GM12892 (cell line): ENCODE data around the gene KLF4. TPM values are rescaled to one million over a fixed set of nuclear protein-coding genes. Genes with fewer than 3 reads are reported as not detected.
"Not testable (repeated sequence)": the region's sequence is repeated elsewhere in the genome, so short reads cannot be mapped to it uniquely, and the experiment has no call there.

Source experiments
- DNase-seq: peaks from one replicate; pipeline ENCODE4 v3.0.0; 2011; ENCODE audit not compliant: insufficient read length
- FAIRE-seq: peaks from 2 replicates; lab custom pipeline; 2011; peaks lifted over from hg19 to GRCh38; lab: Jason Lieb, UNC
- POLR2A ChIP-seq: IDR thresholded peaks from 2 replicates; pipeline ENCODE4 v1.6.1; 2011; ENCODE audit warnings: low read depth, low read length, control low read depth
- POLR2AphosphoS5 ChIP-seq: IDR thresholded peaks from 2 replicates; pipeline ENCODE4 v1.6.1; 2011; ENCODE audit warnings: low read depth, low read length, control low read depth
- TAF1 ChIP-seq: IDR thresholded peaks from 2 replicates; pipeline ENCODE4 v1.6.1; 2011; ENCODE audit warnings: low read depth, mild to moderate bottlenecking, control low read depth, low read length, borderline replicate concordance
- polyA plus RNA-seq: library from polyadenylated mRNA; unstranded; fragments of >200 nt; gene quantifications from one replicate; pipeline ENCODE4 v1.2.1, GENCODE V29; 2012; ENCODE audit warnings: missing spikeins, inconsistent platforms; ENCODE audit not compliant: missing spikeins

KLF4 gene
- polyA plus RNA-seq: 0.17 TPM

DNA sequence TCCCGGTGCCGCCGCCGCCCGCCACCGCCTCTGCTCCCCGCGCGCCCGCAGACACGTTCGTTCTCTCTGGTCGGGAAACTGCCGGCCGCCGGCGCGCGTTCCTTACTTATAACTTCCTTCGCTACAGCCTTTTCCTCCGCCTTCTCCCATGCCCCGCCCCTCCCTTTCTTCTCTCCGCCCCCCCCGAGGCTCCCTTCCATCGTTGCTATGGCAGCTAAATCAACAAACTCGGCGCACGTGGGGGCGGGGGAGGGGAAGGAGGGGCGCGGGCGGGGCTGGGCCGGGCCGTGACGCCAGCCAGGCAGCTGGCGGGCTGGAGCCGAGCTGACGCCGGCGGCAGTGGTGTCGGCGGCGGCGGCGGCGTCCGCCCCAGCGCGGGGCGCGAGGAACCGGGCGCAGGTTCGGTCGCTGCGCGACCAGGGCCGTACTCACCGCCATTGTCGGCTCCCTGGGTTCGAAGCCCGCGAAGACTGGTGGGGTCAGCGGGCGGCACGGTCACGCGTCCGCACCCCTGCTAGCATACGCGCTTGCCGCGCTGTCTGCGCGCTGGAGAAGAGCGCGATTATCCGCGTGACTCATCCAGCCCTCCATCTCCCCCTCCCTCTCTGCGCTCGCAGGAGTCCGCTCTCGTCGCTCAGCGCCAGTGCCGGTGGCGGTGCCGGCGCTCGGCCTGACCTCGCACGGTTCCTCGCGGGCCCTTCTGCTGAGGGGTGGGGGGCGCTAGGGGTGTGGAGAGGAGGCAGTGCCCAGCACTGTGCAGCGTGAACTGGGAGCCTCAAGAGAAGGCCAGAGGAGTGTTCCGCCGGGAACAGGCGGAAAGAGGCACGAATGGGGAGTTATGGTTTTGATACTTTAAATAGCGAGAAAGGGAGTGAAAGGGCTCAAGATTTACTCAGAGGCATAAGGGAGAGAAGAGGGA lies at the start of gene KLF4:
TSS of gene KLF4 (minus strand) at position 83 of the 919 bp plus-strand sequence. CDS start 597 bp downstream, outside the sequence.
- FAIRE-seq (no peak), DNase-seq (peak; percentile 58)
- TF ChIP-seq POLR2A (no peak), TAF1 (no peak), POLR2AphosphoS5 (no peak)

DNA sequence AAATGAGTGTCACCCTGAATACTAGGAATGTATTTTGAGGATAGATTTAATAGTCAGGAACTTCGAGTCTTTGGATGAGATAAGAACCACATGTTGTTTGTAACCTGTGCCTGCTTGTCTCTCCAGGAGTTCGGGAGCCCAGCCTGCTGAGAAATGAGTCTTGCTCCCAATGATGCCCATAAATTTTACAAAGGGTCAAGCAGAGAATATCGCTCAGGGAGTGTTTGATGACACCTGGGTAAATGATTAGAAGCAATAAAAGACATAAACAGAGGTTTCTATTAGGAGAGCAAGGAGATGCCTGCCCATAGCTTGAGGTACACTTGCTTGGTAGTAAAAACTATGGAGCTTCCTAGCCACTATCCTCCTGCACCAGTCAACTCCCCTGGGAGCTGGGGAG lies 46.9 kb upstream of the KLF4 start:
- no peak for FAIRE-seq

GRCh38 chr9:107534510-107535078 lies 45.0 kb upstream of the KLF4 start:
- no peak for DNase-seq
- TF ChIP-seq POLR2AphosphoS5: no peak
- TF ChIP-seq TAF1: no peak
- no peak for FAIRE-seq

More for the DNA sequence above, 46.9 kb upstream of the KLF4 start:
- TF ChIP-seq POLR2A (no peak), TAF1 (no peak), POLR2AphosphoS5 (no peak)
- no peak for DNase-seq

DNA sequence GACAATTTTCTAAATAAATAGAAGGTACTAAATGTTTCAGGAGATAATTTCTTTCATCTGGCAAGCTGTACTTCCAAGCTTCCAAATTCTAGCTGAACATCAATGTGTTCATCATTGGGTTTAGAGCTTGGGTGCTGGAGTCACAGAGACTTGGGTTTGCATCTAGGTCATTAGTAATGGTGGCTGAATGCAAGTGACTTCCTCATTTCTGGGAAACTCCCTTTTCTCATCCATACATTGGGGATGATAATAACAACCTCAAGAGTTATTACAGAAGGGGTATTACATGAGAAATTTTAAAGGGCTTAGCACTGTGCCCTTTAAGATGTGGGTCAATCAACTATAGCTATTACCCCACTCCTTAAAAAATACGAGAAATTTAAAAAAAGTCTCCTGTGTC lies 41.1 kb upstream of the KLF4 start:
- TF ChIP-seq POLR2A (no peak), POLR2AphosphoS5 (no peak), TAF1 (no peak)
- no peak for DNase-seq
- no peak for FAIRE-seq

DNA sequence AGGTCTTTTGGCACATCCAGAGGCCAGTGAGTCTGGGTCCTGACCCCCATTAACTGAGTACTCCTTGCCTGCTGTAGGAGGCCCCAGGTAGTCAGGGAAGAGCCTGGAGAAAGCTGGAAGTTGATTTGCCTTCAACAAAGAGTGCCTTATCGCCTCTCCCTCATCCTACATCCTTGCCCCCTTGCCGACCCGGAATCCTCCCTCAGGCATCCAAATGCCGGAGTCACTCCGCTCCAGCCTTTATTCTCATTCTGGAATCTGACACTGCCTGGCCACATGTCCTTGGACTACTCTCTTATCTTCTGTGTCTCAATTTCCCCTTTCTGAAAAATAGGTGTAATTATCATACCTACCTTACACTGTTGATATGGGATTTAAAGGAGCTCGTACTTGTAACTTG lies 39.1 kb upstream of the KLF4 start:
- TF ChIP-seq POLR2A (no peak), POLR2AphosphoS5 (no peak), TAF1 (no peak)
- no peak for FAIRE-seq
- DNase-seq: no peak

DNA sequence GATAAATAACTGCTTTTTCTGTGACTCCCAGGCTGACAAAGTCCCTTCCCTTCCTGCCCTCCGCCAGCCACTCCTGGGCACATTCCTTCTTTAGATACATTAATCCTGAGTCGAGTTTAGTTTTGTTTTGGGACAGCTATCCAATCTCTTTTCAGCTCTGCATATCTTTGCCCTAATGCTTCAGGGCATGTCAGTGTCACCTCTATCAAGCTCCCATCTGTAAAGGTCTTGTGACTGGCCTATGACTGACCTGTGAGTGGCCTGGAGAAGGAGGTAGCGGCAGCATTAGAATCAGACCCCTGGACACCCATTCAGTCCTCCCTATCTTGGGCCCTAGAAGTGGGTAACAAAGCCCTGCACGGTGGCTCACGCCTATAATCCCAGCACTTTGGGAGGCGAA lies 34.0 kb upstream of the KLF4 start:
- FAIRE-seq (no peak), DNase-seq (no peak)
- no peak for TF ChIP-seq POLR2A
- TF ChIP-seq TAF1: no peak
- no peak for TF ChIP-seq POLR2AphosphoS5

- FAIRE-seq: no peak
- no peak for TF ChIP-seq TAF1
- DNase-seq: no peak
These were observed 30.6 kb upstream of the KLF4 start for GRCh38 chr9:107520186-107520585.

GRCh38 chr9:107518037-107518807 lies 28.7 kb upstream of the KLF4 start:
- TF ChIP-seq POLR2A: no peak
- TF ChIP-seq TAF1: no peak
- TF ChIP-seq POLR2AphosphoS5: no peak
- FAIRE-seq: no peak
- DNase-seq: no peak

DNA sequence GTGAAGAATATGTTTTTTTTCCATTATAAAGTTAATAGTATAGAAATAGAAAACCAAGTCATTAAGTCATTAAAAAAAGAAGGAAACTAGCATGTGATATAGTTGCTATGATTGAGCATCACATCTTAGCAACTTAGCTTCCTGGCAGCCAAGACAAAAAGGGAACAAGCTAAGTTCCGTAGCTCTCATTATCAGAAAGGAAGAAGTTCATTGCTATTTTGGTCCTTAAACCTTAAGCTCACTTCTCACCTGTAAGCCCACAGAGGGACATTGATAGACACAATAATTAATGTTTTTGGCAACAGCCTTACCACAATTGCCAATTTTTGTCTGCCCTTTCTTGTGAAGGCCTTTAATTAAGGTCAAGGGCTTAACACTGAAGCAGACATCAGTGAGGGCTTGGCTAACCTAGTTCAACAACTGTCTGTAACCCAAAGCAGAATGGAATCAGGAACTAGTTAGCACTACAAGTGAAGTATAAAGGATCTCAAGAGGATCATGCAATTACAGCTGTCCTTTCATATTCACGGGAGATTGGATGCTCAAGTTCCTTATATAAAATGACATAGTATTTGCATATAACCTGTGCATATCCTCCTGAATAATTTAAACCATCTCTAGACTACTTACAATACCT lies 24.0 kb upstream of the KLF4 start:
- DNase-seq (no peak), FAIRE-seq (no peak)
- TF ChIP-seq POLR2A (no peak), TAF1 (no peak), POLR2AphosphoS5 (no peak)

DNA sequence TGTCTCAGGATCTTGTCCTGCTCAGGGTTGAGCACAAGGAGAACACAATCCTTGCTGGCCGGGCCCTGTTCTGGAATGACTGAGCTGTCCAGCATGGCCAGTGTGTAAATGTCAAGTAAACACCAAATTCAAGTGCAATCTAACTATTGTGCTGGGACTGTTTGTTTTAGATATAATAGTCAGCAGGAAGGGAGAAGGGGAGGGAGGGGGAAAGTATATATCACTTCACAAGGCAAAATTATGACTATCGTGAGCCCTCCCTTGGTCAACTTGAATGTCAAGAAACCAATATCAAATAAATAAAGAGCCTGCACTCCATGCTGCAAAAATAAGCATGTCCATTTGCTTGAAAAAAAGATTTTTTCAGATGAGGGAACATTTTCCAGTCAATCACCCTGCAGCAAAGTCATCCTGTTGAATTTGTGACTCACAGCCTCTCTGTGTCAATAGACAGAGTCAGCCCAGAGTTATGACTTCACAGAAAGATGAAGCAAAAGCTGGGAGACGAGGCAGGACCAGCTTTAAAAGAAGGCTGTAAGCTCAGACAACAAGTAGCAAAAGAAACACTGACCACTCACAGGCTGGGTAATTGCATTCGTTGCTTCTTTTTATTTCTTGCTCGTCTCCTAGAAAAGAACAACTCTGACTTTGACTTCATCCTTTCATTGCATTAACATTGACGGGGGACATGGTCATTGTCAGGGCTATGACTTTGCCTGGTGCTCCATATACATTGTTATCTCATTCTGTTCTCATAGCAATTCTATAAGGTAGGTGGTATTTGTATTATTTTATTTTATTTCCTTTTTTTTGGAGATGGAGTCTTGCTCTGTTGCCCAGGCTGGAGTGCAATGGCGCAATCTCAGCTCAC lies 15.3 kb upstream of the KLF4 start:
- DNase-seq (no peak), FAIRE-seq (no peak)
- no peak for TF ChIP-seq TAF1
- TF ChIP-seq POLR2A: no peak
- TF ChIP-seq POLR2AphosphoS5: no peak

DNA sequence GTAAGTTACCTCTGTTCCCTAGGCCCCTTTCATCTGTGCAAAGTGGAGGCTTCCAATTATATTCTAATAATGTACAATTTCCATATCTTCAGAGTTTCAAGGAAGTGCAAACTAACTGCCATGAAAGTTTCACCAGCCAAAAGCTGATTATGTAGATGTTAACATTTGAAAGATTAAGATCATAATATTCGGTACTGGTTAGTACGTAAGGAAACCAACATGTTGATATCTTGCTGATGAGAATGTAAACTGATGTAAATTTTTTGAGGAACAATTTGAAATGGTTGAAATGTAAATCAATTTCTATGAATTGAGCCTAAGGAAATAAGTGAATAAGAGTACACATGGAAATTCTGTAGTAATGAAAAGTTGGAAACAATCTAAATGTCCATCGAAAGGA lies 12.9 kb upstream of the KLF4 start:
- FAIRE-seq (no peak), DNase-seq (no peak)
- no peak for TF ChIP-seq TAF1
- no peak for TF ChIP-seq POLR2A

DNA sequence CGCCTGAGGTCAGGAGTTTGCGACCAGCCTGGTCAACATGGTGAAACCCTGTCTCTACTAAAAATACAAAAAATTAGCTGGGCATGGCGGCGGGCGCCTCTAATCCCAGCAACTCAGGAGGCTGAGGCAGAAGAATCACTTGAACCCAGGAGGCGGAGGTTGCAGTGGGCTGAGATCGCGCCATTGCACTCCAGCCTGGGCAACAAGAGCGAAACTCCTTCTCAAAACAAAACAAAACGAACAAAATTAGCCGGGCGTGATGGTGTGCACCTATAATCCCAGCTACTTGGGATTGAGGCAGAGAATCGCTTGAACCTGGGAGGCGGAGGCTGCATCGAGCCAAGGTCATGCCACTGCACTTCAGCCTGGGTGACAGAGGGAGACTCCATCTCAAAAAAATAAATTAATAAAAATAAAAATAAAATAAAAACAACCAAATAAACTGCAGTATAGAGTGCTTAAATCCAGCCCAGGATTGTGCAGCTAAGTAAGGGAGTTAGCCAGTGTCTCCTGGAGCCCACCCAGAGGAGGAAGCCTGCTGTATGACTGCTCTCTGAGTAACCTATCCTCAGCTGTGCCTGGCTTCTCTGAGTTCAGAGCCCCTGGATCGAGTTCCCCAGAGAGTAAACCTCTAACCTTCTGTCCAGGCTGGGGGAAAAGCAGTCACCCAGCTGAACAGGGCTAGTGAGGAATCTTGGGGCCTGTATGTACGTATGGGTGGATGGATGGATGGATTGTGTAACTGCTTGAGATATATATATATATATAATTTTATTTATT lies 11.0 kb upstream of the KLF4 start:
- not testable (repeated sequence) for FAIRE-seq

More for the DNA sequence above, 11.0 kb upstream of the KLF4 start:
- not testable (repeated sequence) for DNase-seq
